DMS79 treated with DMSO at 0.1 percent for 48 hours (cell line): Measurements from ENCODE around the gene CNTNAP4.

Source experiments
- DNase-seq: peaks from one replicate; lab custom pipeline; 2025; lab: John Stamatoyannopoulos, UW

Gene CNTNAP4

DNA sequence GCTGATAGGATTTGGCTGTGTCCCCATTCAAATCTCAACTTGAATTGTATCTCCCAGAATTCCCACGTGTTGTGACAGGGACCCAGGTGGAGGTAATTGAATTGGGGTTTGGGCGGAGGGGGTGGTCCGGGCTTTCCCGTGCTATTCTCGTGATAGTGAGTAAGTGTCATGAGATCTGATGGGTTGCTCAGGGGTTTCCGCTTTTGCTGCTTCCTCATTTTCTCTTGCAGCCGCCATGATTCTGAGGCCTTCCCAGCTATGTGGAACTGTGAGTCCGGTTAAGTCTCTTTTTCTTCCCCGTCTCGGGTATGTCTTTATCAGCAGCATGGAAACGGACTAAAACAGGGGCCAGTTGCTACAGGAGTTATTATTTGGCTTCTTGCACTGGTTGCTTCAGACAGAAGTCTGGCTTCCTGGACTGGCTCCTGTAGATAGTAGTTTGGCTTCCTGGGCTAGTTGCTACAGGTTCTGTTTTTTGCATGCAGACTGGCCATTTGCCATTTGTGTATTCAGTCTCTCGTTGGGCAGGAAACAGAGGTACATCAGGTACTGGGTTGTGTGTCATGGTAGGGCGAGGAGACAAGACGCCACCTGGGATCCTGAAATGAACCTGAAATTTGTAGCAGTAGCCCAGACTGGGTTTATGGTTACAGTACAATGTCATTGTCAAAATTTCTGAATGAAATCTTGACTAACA, 32.6 kb downstream of the CNTNAP4 start:
- no peak for DNase-seq

DNA sequence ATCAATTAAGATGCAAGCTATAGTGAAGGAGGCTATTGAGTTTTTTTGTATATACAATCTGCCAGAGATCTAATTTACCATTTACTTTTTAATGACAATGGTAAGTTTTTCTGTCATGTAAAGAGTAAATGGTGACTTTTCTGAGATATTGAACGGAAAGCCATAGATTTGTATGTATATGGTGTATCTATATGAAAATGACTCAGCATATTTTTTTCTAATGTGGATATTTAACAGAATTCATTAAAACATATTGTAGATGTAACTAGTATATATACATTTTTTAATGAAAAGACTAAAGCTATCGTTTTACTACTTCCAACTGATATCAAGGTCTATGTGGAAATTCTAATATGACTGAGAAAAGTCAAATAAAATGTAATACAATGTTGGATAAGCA, 34.1 kb downstream of the CNTNAP4 start:
- DNase-seq = no peak

DNA sequence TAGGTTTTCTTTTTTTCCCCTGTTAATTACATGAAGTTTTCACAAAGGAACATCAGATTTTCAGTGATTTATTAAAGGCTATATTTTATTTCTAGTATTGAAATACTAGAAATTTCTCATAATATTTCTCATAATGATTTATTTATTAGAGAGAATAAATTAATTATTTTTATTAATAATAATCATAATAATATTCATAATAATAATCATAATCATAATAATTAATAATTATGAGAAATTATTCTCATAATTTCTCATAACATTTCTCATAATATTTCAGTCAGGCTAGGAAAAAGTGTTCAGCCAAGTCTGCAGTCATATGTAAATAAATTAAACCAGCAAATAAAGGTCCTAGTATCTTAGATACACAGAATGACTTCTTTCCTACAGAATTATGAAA, 41.4 kb downstream of the CNTNAP4 start:
- DNase-seq = no peak

DNA sequence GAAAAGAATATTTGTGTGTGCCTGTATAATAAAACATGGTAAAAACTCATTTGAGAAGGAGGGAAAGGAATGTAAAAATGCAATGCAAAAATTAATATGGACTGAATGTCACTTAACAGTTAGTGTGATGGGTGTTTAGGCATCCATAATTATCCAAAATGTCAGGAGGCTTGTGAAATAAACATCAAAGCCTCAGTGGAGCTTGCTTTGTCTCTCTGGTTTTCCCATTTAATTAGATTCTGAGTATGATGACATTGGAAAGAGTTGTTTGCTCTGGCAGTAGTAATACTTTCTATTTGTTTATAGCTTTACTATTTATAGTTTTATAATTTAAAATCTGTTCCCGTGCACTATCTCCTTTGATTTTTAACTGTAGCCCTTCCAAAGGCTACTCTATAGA, 51.9 kb downstream of the CNTNAP4 start:
- no peak for DNase-seq

DNA sequence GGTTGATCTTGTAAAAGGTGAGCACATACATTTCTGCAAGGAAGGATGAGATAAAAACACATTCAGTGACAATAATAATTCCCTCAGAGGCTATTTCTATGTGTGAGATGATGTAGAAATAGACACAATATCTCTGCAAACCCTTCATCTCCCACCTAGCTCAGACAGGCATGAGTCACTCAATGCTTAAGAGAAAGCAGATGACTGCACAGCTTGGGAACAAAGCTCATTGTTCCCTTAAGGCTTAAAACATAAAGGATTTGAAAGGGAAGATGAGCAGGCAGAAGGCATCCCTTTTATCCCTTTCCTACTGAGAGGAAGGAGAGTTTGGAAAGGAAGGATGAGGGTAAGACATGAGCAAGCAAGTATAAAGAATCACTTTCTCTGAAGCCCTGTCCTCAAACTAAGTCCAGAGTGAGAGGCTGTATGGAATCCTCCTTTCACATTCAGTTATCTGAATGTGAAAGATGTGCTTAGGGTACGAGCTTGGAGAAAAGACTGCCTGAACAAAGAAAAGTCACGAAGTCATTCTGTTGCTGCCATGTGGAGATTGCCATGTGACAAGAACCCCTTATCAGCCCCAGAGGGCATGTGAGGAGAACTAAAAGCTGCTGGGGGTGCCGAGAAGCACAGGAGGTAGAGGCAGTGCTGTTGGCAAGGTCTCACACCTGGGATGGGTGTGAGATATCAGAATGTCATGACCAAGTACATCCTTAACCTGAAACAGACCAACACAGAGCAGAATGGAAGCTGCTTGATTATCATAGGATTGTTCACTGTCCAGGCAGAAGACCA, 58.2 kb downstream of the CNTNAP4 start:
- DNase-seq = no peak

DNA sequence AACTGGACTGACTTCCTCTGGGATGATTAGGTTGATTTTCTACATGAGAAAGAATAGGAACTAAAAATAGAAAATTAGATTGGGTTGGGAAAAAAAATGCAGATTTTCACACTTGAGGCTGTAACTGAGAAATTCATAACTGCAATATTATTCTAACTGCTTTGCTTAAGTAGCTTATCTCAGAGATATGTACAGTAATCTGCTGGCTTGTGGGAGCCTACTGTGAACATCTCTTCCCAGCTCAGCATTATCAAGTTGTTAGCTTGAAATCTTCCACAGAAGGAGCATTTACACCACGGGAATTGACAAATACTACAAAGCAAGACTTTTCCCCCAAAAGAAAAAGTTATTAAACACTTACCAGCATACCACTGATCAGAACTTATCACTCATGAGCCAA, 58.9 kb downstream of the CNTNAP4 start:
- no peak for DNase-seq

DNA sequence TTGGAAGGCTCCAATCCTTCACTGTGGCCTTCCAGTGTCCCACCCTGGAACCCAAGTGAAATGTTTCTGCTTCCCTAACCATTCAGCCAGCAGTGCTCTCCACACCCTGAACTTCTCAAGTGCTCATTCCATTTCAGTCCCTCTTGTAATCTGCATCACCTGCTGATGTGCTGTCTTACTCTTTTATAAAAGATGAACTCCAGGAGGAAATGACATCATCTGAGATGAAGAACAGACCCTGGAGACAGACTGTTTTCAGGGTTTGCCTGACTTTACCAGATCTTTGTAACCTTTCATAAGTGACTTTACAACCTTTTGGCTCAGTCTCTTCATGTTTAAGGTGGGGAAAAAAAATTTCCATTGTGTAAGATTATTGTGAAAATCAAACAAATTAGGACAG, 61.3 kb downstream of the CNTNAP4 start:
- no peak for DNase-seq

DNA sequence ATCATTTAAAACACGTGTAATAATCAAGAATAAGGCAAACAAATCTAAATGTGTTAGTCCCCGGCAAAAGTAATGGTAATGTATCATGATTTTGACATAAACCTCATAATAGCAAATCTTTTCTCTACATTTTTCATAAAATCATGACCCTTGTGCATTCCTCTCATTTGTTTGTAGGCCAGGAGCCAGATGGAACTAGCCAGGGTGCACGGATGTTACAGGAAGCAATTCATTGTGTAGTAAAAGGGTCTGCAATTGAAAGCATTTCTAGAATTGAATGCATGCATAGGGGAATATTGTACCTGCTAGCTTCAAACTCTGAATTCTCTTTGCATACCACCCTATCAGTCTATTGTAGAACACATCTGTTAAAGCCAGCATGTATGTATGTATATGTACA, 66.6 kb downstream of the CNTNAP4 start:
- DNase-seq = no peak

DNA sequence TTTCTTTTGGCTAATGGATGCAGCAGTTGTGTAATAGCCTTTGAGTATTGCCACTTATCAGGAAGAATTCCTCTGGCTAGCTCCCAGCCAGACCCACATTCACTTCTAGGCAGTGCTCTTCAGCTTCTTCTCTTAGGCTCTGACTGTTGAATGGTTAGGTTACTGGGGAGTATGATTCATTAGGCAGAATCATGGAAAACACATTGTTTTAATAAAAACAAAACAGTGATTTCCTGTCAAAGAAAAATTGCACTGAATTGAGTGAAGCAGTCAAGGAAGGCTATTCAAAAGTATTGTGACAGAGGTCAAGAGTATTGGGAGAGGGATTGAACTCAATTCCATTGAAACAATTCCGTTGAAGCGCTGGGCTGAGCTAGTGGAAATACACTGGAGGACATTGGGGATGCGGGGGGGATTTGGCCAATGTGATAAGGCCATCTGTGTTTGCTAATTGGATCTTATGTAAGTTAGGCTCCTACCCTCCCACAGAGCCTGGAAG, 68.0 kb downstream of the CNTNAP4 start:
- DNase-seq = no peak

DNA sequence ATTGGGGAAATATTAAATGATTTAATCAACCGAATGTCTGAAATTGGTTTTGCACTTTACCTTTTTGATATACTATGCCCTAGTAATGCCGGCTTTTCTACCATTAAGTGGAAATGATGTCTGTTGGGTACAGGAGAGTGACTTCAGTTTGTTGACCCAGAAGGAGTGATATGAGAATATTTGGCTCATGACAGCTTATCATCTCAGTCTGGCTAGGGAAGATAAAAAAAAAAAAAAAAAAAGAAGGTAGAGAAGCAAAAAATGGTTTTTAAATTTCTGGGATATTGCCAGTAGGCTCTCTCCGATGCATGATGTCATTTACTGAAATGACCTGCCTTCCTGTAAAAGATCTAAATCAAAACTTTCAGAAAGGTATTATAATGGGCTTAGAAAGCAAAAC, 69.0 kb downstream of the CNTNAP4 start:
- no peak for DNase-seq

DNA sequence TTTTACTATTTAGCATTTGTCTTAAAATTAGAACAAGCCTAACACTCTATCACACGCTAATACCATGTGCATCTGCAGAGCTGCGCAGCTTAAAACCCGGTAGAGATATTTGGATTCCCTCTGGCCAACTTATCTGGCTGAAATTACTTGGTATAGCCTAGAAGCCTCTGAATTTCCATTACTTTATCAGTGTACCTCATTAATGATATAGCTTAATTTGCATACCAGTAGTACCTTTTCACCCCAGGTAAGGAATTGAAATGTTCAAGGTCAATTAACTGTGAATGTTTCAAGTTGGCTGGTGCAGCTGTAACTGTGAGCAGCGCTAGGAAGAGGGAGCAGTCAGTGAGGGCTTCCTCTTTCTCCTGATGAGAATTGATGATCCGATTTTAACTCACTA, 74.2 kb downstream of the CNTNAP4 start:
- no peak for DNase-seq

DNA sequence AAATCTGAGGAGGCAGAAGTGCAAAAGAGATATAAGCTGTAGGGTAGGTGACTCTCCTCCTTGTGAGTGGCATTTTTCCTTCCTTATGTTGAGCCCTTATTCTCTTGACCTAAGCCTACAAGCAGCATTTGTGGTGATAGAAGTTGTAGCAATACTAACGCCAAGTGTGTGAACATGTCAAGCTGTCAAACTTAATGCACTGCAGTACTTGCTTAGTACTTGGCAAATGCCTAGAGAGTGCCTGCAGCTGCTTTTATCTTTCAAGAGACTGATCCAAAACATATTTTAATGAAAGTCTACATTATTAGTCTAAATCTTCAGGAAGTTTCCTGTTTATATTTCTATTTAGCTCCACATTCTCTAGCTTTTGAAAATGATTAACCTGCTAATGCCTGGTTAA, 83.2 kb downstream of the CNTNAP4 start:
- DNase-seq = no peak

DNA sequence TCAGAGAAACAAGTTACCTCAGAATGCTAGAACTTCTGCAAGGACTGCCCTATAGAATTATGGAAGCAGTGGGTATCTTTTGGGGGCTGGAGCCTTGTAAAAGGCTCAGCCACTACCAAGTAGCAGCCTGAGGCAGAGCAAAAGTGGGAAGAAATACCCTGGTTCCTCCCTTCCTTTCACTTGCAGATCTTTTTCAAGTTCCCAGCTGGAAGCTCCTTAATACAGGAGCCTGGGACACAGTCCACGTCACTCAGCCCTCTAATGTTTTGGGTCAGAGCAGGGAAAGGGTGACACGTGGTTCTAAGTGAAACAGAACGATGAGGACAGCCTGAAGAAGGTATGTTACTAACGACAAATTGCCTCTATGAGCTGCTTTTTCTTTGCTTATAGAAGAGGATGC, 93.1 kb downstream of the CNTNAP4 start:
- no peak for DNase-seq

DNA sequence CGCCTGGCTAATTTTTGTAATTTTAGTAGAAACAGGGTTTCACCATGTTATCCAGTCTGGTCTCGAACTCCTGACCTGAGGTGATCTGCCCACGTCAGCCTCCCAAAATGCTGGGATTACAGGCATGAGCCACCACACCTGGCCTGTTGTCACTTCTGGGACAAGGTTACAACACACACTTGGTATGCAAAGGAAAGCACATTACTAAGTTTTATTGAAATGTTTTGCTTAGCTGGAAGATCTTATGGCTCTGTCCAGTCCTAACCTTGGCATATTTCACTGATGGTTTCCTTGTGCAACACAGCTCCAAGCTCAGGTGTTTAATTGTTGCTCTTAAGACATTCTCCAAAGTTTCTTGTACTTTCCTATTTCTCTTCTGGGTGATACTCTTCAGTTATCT, 94.2 kb downstream of the CNTNAP4 start:
- DNase-seq = no peak

DNA sequence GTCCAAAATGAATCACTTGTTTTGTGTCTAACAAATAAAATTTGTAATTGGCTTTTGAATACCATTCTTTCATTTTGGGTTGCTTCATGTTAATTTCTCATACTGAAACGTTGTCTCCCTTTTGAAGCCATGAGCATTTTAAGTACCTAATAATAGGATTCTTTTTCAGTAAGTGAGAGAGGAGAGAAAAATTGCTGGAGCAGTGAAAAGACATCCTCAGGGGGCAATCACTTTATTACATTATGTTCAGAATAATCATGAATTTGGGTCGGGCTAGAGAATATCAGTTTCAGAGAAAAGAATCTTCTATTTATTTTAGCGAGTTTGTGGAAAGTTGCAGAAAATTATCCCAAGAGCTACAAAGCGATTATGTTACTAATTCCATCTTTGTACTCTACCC, 96.8 kb downstream of the CNTNAP4 start:
- DNase-seq = no peak

DNA sequence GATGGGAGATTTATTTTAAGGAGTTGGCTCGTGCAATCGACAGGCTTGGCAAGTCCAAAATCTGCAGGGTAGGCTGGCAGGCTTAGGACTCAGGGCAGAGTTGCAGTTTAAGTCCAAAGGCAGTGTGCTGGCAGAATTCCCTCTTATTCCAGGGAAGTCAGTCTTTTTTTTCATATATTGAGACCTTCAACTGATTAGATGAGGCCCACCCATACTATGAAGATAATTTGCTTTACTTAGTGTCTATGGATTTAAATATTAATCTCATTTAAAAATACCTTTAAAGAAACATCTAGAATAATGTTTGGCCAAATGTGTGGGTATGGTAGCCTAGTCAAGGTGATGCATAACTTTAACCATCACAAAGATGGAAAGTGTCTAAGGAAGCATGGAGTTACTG, 99.8 kb downstream of the CNTNAP4 start:
- DNase-seq = no peak

DNA sequence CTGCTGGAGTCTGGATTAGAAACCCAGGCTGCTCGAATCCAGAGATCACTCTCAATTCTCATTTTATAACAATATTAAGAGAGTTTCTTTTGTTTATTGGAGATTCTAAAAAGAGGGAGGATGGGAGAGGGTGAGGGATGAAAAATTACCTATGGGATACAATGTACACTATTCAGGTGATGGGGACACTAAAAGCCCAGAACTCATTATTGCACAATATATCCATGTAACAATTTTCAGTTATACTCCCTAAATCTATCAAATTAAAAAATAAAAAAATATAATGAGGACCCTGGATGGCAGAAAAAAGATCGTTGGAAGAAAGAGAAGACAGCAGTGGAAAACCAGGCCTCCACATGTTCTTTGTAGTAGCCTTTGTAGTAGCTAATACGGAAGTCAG, 100.8 kb downstream of the CNTNAP4 start:
- DNase-seq = no peak

DNA sequence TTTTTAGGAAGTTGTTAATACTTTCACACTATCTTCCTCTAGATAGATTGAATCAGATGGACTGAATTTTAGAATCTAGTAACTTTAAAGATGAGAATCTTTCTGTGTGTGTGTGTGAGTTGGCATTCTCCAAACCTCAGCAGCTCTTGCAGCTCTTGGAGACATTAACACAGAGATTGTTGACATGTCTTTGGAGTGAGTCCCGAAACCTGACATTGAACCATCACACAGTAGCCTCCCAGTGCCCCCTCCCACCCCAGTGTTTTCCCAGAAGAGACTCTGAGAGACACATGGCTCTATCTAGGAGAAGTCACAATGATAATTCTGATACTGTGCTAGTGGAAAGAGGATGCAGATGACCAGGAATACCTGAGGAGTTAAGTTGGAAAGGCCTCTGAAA, 103.9 kb downstream of the CNTNAP4 start:
- DNase-seq = no peak

DNA sequence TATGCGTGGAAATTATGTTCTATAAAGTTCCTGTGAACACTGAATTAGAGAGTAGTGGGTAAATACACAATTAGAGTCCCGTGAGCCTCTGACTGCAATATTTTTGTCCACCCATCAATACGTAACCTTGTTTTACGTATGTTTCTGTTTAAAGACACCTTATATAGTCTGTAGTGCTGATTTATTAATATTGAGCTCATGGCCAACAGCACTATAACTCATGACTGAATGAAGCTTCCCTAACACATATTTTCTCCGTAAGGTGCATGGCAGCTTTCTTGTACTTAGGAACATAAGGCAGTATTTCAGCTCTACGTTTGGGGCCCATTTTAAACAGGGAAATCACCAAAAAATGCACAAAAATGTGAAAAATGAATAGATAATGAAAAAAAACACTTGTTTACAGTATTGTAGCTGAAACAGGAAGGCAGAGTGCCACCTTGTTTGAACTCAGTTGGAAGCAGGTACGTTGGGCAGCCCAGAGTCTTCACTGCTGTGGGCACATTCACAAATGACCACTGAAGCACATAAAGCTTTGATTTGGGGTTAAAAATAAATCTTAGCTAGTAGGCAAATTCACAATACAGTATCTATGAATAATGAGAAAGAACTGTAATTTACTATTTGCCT, 108.5 kb downstream of the CNTNAP4 start:
- no peak for DNase-seq

DNA sequence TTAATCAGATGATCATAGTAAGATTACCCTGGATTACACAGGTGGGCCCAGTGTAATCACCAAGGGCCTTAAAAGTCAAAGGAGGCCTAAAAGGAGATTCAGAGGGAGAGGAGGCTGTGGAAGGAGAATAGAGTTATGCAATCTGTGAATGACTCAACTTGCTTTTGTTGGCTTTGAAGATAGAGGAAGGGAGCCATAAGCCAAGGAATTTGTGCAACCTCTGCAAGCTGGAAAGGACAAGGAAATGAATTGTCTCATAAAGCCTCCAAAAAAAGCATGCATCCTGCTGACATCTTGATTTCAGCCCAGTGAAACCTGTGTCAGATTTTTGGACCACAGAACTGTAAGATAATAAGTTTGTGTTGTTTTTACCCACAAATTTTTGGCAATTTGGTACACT, 109.6 kb downstream of the CNTNAP4 start:
- no peak for DNase-seq

DNA sequence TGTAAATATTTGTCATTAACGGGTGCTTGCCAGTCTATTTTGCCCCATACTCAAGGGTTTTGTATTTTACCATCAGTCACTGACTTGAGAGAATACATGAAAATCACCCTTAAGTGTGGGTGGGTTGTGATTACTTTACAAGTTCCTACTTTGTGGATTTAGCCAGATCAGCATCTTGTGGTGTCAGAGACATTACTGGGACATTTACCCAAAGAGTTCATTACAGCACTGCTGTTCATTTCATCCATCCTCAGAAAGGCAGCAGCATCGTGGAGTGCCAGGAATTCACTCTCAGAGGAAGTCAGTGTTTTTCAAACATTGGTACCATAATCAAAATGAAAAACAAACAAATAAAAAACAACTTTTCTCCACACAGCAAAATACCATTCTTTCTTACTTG, 110.8 kb downstream of the CNTNAP4 start:
- no peak for DNase-seq

DNA sequence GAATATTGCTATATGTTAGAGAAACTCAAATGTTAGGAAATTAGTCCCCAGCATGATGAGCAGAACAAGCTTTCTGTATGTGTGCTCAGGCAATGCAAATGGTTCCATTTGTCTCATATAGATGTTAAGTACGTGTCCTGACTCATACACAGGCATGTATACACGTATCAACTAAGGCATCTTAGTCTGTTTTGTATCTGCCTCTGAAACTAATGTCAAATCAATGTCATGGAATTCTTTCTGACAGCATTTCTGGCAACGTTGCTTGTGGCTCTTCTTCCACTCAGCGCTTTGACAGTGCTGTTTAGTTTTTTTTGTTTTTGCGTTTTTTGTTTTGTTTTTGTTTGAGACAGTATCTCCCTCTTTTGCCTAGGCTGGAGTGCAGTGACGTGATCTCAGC, 111.9 kb downstream of the CNTNAP4 start:
- DNase-seq = no peak

DNA sequence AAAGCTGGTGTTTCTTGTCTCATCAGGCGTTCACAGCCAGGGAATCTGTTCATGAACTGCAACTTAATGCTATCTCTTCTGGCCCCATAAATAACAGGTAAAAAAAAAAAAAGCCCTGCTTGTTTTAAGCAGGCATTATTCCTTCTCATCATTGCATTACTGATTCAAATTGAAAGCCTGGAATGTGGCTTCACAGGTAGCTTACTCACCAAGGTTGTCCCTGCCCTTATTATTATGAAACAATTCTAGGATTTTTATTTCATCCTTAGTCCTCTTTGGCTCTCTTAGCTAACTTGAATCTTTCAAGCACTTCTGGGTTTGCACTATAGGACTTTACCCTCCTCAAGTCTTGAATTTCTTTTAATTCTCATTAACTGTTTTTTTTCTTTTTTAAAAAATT, 113.3 kb downstream of the CNTNAP4 start:
- DNase-seq = no peak
